ENCODE data around the gene HOXA9.

The HOXA9 gene

GRCh38 chr7:27113991-27114769 is 51.2 kb downstream of the HOXA9 start:
- in situ Hi-C loops (cut with MboI; ENCODE audit: low pct_unique_long_range_greater_than_20kb, low sequenced_read_pairs), result no loop called here
- DNase-seq, result no peak

- DNase-seq, result no peak
- in situ Hi-C loops (cut with MboI; ENCODE audit: low pct_unique_long_range_greater_than_20kb, low sequenced_read_pairs), result no loop called here
Observed at GRCh38 chr7:27112955-27113949, 52.1 kb downstream of the HOXA9 start.
